Neural crest cell (in vitro differentiated cells): ENCODE results near the gene ARHGAP20. TPM values are rescaled to one million over a fixed set of nuclear protein-coding genes. Genes with fewer than 3 reads are reported as not detected.

Experiments used
- DNase-seq: peaks from one replicate; pipeline ENCODE4 v3.0.0; 2021; ENCODE audit warnings: low read depth, mixed read lengths, low spot score
- H3K27ac Mint-ChIP-seq: one replicate; pipeline ENCODE4 v1.8.0; 2021; ENCODE audit warnings: mild to moderate bottlenecking, mixed read lengths; ENCODE audit not compliant: unreplicated experiment
- H3K27me3 Mint-ChIP-seq: 2 replicates; pipeline ENCODE4 v1.8.0; 2021; ENCODE audit warnings: low read depth, mild to moderate bottlenecking, mixed read lengths
- H3K36me3 Mint-ChIP-seq: 2 replicates; pipeline ENCODE4 v1.8.0; 2021; ENCODE audit warnings: low read depth, mild to moderate bottlenecking, mixed read lengths
- H3K4me1 Mint-ChIP-seq: 2 replicates; pipeline ENCODE4 v1.8.0; 2021; ENCODE audit warnings: mixed read lengths
- H3K4me3 Mint-ChIP-seq: one replicate; pipeline ENCODE4 v1.8.0; 2021; ENCODE audit warnings: mild to moderate bottlenecking, mixed read lengths
- H3K9me3 Mint-ChIP-seq: 2 replicates; pipeline ENCODE4 v1.8.0; 2021; ENCODE audit warnings: mixed read lengths
- CTCF ChIP-seq: fragments of 200-600 bp; sonication (generic); conservative IDR thresholded peaks from 2 replicates; pipeline ENCODE4 v1.5.0; 2021; ENCODE audit warnings: antibody characterized with exemption, mild to moderate bottlenecking
- total RNA-seq: library from RNA; stranded (reverse); gene quantifications from 2 replicates; pipeline ENCODE4 v1.2.1, GENCODE V29; 2021

The ARHGAP20 gene
- total RNA-seq, 1 donor from 2014 or later, result 0.23 TPM

- Mint-ChIP-seq H3K9me3 (peaks cover 18% of the 10 kb centered on the region), H3K36me3 (peaks cover 4% of the 10 kb centered on the region), H3K4me3 (no peak overlapping the region), H3K4me1 (no peaks in the 10 kb centered on the region), H3K27me3 (no peaks in the 10 kb centered on the region), H3K27ac (no peak overlapping the region)
- peak; percentile 37 for TF ChIP-seq CTCF
- DNase-seq, result no peak
Observed at GRCh38 chr11:110529043-110529442, 183.2 kb downstream of the ARHGAP20 start.

- Mint-ChIP-seq H3K36me3 (peaks cover 4% of the 10 kb centered on the region), H3K27me3 (no peaks in the 10 kb centered on the region), H3K27ac (no peak overlapping the region), H3K9me3 (peaks cover 18% of the 10 kb centered on the region), H3K4me3 (no peak overlapping the region), H3K4me1 (no peaks in the 10 kb centered on the region)
- no peak for DNase-seq
- no peak for TF ChIP-seq CTCF
Observed at GRCh38 chr11:110527146-110527545, 185.1 kb downstream of the ARHGAP20 start.
